Endodermal cell (in vitro differentiated cells): Measurements from ENCODE around the gene PSMF1. TPM values are rescaled to one million over a fixed set of nuclear protein-coding genes. Genes with fewer than 3 reads are reported as not detected.

Experiments used
- DNase-seq: peaks from one replicate; pipeline ENCODE4 v3.0.0-alpha.2; 2017
- H3K27ac ChIP-seq: 2 replicates; pipeline ENCODE4 v1.5.1; 2013; ENCODE audit warnings: mild to moderate bottlenecking, low read depth, low read length, moderate library complexity
- H3K27me3 ChIP-seq: 2 replicates; pipeline ENCODE4 v1.6.1; 2013; ENCODE audit warnings: mild to moderate bottlenecking, low read length, moderate library complexity; ENCODE audit not compliant: insufficient read depth, control insufficient read depth, poor library complexity, severe bottlenecking
- H3K36me3 ChIP-seq: 2 replicates; pipeline ENCODE4 v1.7.0; 2013; ENCODE audit warnings: mild to moderate bottlenecking, low read length, moderate library complexity; ENCODE audit not compliant: control insufficient read depth, insufficient read depth
- H3K4me1 ChIP-seq: one replicate; pipeline ENCODE4 v1.7.0; 2013; ENCODE audit warnings: low read length; ENCODE audit not compliant: control insufficient read depth, insufficient read depth
- H3K4me3 ChIP-seq: 2 replicates; pipeline ENCODE4 v1.5.1; 2013; ENCODE audit warnings: mild to moderate bottlenecking, low read length, moderate library complexity
- H3K9ac ChIP-seq: 2 replicates; pipeline ENCODE4 v1.6.1; 2013; ENCODE audit warnings: mild to moderate bottlenecking, low read length, moderate library complexity; ENCODE audit not compliant: poor library complexity, severe bottlenecking; ENCODE audit errors: extremely low read depth
- H3K9me3 ChIP-seq: 2 replicates; pipeline ENCODE4 v1.6.1; 2013; ENCODE audit warnings: mild to moderate bottlenecking, low read length, moderate library complexity; ENCODE audit not compliant: control insufficient read depth
- H3K27ac Mint-ChIP-seq: 2 replicates; pipeline ENCODE4 v1.8.0; 2020; ENCODE audit warnings: mixed read lengths
- H3K27me3 Mint-ChIP-seq: 2 replicates; pipeline ENCODE4 v1.8.0; 2021; ENCODE audit warnings: mild to moderate bottlenecking, mixed read lengths; ENCODE audit not compliant: insufficient read depth
- H3K36me3 Mint-ChIP-seq: 2 replicates; pipeline ENCODE4 v1.8.0; 2020; ENCODE audit warnings: low read depth, mixed read lengths
- H3K4me1 Mint-ChIP-seq: 2 replicates; pipeline ENCODE4 v1.8.0; 2020; ENCODE audit warnings: mixed read lengths
- H3K4me3 Mint-ChIP-seq: 2 replicates; pipeline ENCODE4 v1.8.0; 2020; ENCODE audit warnings: mild to moderate bottlenecking, moderate library complexity, mixed read lengths
- H3K9me3 Mint-ChIP-seq: 2 replicates; pipeline ENCODE4 v1.8.0; 2020; ENCODE audit warnings: mild to moderate bottlenecking, mixed read lengths
- CTCF ChIP-seq: fragments of 200-600 bp; sonication (generic); conservative IDR thresholded peaks from 2 replicates; pipeline ENCODE4 v1.5.0; 2021; ENCODE audit warnings: antibody characterized with exemption, mild to moderate bottlenecking
- WGBS, 2 experiments: methylation state at CpG; one replicate each; pipeline versions ENCODE4 v1.1.5 to v1.1.7; 2013; ENCODE audit warnings: missing lambda C conversion rate in 2 of 2, mixed read lengths in 1 of 2; ENCODE audit not compliant: insufficient coverage in 1 of 2, insufficient read length in 1 of 2; 5-methylcytosine and 5-hydroxymethylcytosine counted together
- total RNA-seq, 2 donors: library from RNA; stranded (reverse); fragmentation: NEBNext Ultra II Directional in 1 of 2; extraction: Animal tissue kit (Norgen Biotek cat#: 25700) in 1 of 2; gene quantifications; 2 replicates in 1 of 2; 3 replicates in 1 of 2; pipeline ENCODE4 v1.2.1, GENCODE V29; 2021

PSMF1 gene
- total RNA-seq, 2 donors from 2014 or later: 72.5 to 84.7 TPM

DNA sequence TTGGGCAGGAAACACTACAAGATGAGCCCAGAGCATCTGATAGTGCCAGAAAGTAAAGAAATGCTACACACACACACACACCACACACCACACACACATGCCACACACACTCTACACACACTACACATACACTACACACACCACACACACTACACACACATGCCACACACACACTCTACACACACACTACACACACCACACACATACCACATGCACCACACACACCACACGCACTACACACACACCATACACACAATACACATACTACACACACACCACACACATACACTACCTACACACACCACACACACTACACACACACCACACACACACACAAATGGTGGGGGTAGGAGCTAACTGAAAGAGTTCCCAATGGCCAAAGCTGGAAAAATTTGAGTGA lies 69.9 kb downstream of the PSMF1 start:
- Histone ChIP-seq H3K36me3 (no peaks in the 10 kb centered on the region), H3K9me3 (no peaks in the 10 kb centered on the region), H3K4me1 (peaks cover 5% of the 10 kb centered on the region), H3K27me3 (peaks cover 44% of the 10 kb centered on the region), H3K9ac (no peak overlapping the region), H3K27ac (no peak overlapping the region), H3K4me3 (no peak overlapping the region)
- Mint-ChIP-seq H3K27me3 (peaks cover 46% of the 10 kb centered on the region), H3K36me3 (no peaks in the 10 kb centered on the region), H3K4me3 (no peak overlapping the region), H3K27ac (no peak overlapping the region), H3K9me3 (no peaks in the 10 kb centered on the region), H3K4me1 (no peaks in the 10 kb centered on the region)
- no peak for DNase-seq
- no peak for TF ChIP-seq CTCF
- 90% methylated on average over 1 of the region's 1 CpG; no CpG with 5 or more reads in 1 of the 2 experiments for WGBS, 2 experiments

DNA sequence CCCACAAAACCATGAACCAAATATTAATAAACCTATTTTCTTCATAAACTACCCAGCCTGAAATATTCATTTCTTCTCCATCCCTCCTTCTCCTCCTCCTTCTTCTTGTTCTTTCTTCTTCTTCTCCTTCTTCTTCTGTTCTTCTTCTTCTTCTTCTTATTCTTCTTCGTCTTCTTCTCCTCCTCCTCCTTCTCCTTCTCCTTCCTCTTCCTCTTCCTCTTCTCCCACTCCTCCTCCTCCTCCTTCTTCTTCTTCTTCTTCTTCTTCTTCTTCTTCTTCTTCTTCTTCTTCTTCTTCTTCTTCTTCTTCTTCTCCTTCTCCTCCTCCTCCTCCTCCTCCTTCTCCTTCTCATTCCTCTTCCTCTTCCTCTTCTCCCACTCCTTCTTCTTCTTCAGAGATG lies 71.4 kb downstream of the PSMF1 start:
- Mint-ChIP-seq H3K27me3 (peaks cover 32% of the 10 kb centered on the region), H3K9me3 (no peaks in the 10 kb centered on the region), H3K4me3 (no peak overlapping the region), H3K27ac (no peak overlapping the region), H3K4me1 (no peaks in the 10 kb centered on the region), H3K36me3 (no peaks in the 10 kb centered on the region)
- H3K9ac ChIP-seq: no peak overlapping the region
- TF ChIP-seq CTCF: no peak
- no peaks in the 10 kb centered on the region for H3K36me3 ChIP-seq
- DNase-seq: no peak
- no peaks in the 10 kb centered on the region for H3K9me3 ChIP-seq
- H3K4me1 ChIP-seq: peaks cover 5% of the 10 kb centered on the region
- no peak overlapping the region for H3K27ac ChIP-seq
- WGBS, 2 experiments: 91 to 94% methylated on average over 1 of the region's 1 CpG
- no peak overlapping the region for H3K4me3 ChIP-seq
- peaks cover 29% of the 10 kb centered on the region for H3K27me3 ChIP-seq

DNA sequence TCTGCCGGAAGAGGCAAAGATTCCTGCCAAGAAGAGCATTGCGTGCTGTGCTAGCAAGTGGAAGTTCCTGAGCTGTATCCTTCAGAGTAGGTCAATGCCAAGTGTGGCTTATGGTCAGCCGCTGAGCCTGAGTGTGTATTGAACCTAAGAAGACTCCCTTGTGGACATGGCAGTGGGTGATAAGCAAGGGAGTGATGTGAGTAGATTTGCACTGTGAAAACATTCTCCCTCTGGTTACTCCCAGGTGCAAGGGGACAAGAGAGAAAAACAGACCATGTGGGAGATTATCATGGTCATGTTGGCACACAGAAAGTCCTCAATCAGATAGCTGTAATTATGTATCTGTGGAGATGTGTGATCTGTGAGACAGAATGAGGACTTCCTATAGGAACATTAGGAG lies 72.4 kb downstream of the PSMF1 start:
- 85 to 94% methylated on average over 2 to 3 of the region's 3 CpGs for WGBS, 2 experiments
- no peaks in the 10 kb centered on the region for H3K9me3 Mint-ChIP-seq
- no peak overlapping the region for H3K27ac ChIP-seq
- no peaks in the 10 kb centered on the region for H3K36me3 ChIP-seq
- H3K9me3 ChIP-seq: no peaks in the 10 kb centered on the region
- no peak overlapping the region for H3K4me3 ChIP-seq
- H3K4me1 ChIP-seq: peaks cover 5% of the 10 kb centered on the region
- TF ChIP-seq CTCF: no peak
- H3K27me3 Mint-ChIP-seq: peaks cover 34% of the 10 kb centered on the region
- H3K27ac Mint-ChIP-seq: no peak overlapping the region
- no peaks in the 10 kb centered on the region for H3K36me3 Mint-ChIP-seq
- H3K4me1 Mint-ChIP-seq: no peaks in the 10 kb centered on the region
- peaks cover 28% of the 10 kb centered on the region for H3K27me3 ChIP-seq
- no peak overlapping the region for H3K9ac ChIP-seq
- no peak for DNase-seq
- no peak overlapping the region for H3K4me3 Mint-ChIP-seq
